GF-D8 (cell line): ENCODE results near the gene TCERG1L.
"Not testable (repeated sequence)": the region's sequence is repeated elsewhere in the genome, so short reads cannot be mapped to it uniquely, and the experiment has no call there.

Experiments
- DNase-seq: peaks from one replicate; lab custom pipeline; 2025; lab: John Stamatoyannopoulos, UW

Gene TCERG1L

GRCh38 chr10:131184503-131184902 is 127.0 kb downstream of the TCERG1L start:
- DNase-seq = no peak

GRCh38 chr10:131183546-131184045 is 127.9 kb downstream of the TCERG1L start:
- no peak for DNase-seq

- no peak for DNase-seq
Observed at GRCh38 chr10:131181456-131181855, 130.1 kb downstream of the TCERG1L start.

GRCh38 chr10:131180740-131181415 is 130.6 kb downstream of the TCERG1L start:
- no peak for DNase-seq

GRCh38 chr10:131180086-131180485 is 131.4 kb downstream of the TCERG1L start:
- DNase-seq = no peak

- no peak for DNase-seq
Observed at GRCh38 chr10:131179361-131179760, 132.2 kb downstream of the TCERG1L start.

GRCh38 chr10:131178521-131179331 is 132.8 kb downstream of the TCERG1L start:
- DNase-seq = no peak

GRCh38 chr10:131177431-131178327 is 133.8 kb downstream of the TCERG1L start:
- DNase-seq = no peak

- DNase-seq = no peak
Observed at GRCh38 chr10:131176907-131177306, 134.6 kb downstream of the TCERG1L start.

- not testable (repeated sequence) for DNase-seq
Observed at GRCh38 chr10:131176324-131176723, 135.2 kb downstream of the TCERG1L start.

- DNase-seq = no peak
Observed at GRCh38 chr10:131175891-131176290, 135.6 kb downstream of the TCERG1L start.

GRCh38 chr10:131174651-131175540 is 136.6 kb downstream of the TCERG1L start:
- DNase-seq = no peak

- no peak for DNase-seq
Observed at GRCh38 chr10:131174211-131174565, 137.3 kb downstream of the TCERG1L start.

- DNase-seq = no peak
Observed at GRCh38 chr10:131173484-131174210, 137.9 kb downstream of the TCERG1L start.

- DNase-seq = no peak
Observed at GRCh38 chr10:131172433-131172832, 139.1 kb downstream of the TCERG1L start.

GRCh38 chr10:131169146-131169545 is 142.4 kb downstream of the TCERG1L start:
- no peak for DNase-seq

GRCh38 chr10:131168238-131168875 is 143.2 kb downstream of the TCERG1L start:
- no peak for DNase-seq

- DNase-seq = no peak
Observed at GRCh38 chr10:131167036-131167860, 144.3 kb downstream of the TCERG1L start.

- DNase-seq = no peak
Observed at GRCh38 chr10:131166486-131166885, 145.0 kb downstream of the TCERG1L start.
